HG03280 (cell line): ENCODE measurements around the gene TRAF6.
"Not testable (repeated sequence)": the region's sequence is repeated elsewhere in the genome, so short reads cannot be mapped to it uniquely, and the experiment has no call there.

ENCODE experiments used
- ATAC-seq: cut with Tn5 transposase; IDR thresholded peaks from one replicate; pipeline ENCODE4 v1.9.1; 2021; ENCODE audit warnings: mild to moderate bottlenecking, moderate library complexity; ENCODE audit not compliant: unreplicated experiment

TRAF6 gene

GRCh38 chr11:36509694-36510593, at the start of gene TRAF6:
TRAF6 (minus strand) TSS chr11:36510272; CDS start chr11:36501515, 8,757 bp downstream.
- ATAC-seq = peak; percentile 97

- ATAC-seq = peak; percentile 98
Measured at GRCh38 chr11:36558571-36559413, 48.7 kb upstream of the TRAF6 start.

GRCh38 chr11:36557991-36558390, 47.9 kb upstream of the TRAF6 start:
- ATAC-seq = no peak

GRCh38 chr11:36557390-36557789, 47.3 kb upstream of the TRAF6 start:
- not testable (repeated sequence) for ATAC-seq

- no peak for ATAC-seq
Measured at GRCh38 chr11:36550385-36551115, 40.5 kb upstream of the TRAF6 start.

GRCh38 chr11:36540998-36541397, 30.9 kb upstream of the TRAF6 start:
- peak; percentile 98 for ATAC-seq

- ATAC-seq = no peak
Measured at GRCh38 chr11:36534276-36534840, 24.3 kb upstream of the TRAF6 start.

- no peak for ATAC-seq
Measured at GRCh38 chr11:36532941-36533601, 23.0 kb upstream of the TRAF6 start.

- ATAC-seq = no peak
Measured at GRCh38 chr11:36530840-36531239, 20.8 kb upstream of the TRAF6 start.

GRCh38 chr11:36513965-36514364, 3.9 kb upstream of the TRAF6 start:
- no peak for ATAC-seq

GRCh38 chr11:36512016-36512415, 1.9 kb upstream of the TRAF6 start:
- no peak for ATAC-seq

- not testable (repeated sequence) for ATAC-seq
Measured at GRCh38 chr11:36511062-36511461, 990 bp upstream of the TRAF6 start.

- ATAC-seq = no peak
Measured at GRCh38 chr11:36510594-36510942, 496 bp upstream of the TRAF6 start.

- ATAC-seq = peak; percentile 15
Measured at GRCh38 chr11:36509201-36509639, 852 bp downstream of the TRAF6 start.

- no peak for ATAC-seq
Measured at GRCh38 chr11:36508743-36509142, 1.3 kb downstream of the TRAF6 start.

- no peak for ATAC-seq
Measured at GRCh38 chr11:36507824-36508489, 2.1 kb downstream of the TRAF6 start.

GRCh38 chr11:36501236-36501635, 8.8 kb downstream of the TRAF6 start:
- no peak for ATAC-seq

- ATAC-seq = peak; percentile 74
Measured at GRCh38 chr11:36500315-36500721, 9.8 kb downstream of the TRAF6 start.

GRCh38 chr11:36499315-36499714, 10.8 kb downstream of the TRAF6 start:
- ATAC-seq = no peak

- ATAC-seq = no peak
Measured at GRCh38 chr11:36498721-36499120, 11.4 kb downstream of the TRAF6 start.
